HG03039 (cell line): ENCODE data around the gene ASB5.
"Not testable (repeated sequence)": the region's sequence is repeated elsewhere in the genome, so short reads cannot be mapped to it uniquely, and the experiment has no call there.

Experiments used
- ATAC-seq: cut with Tn5 transposase; IDR thresholded peaks from one replicate; pipeline ENCODE4 v1.9.1; 2021; ENCODE audit warnings: mild to moderate bottlenecking, moderate library complexity; ENCODE audit not compliant: unreplicated experiment

ASB5 gene

DNA sequence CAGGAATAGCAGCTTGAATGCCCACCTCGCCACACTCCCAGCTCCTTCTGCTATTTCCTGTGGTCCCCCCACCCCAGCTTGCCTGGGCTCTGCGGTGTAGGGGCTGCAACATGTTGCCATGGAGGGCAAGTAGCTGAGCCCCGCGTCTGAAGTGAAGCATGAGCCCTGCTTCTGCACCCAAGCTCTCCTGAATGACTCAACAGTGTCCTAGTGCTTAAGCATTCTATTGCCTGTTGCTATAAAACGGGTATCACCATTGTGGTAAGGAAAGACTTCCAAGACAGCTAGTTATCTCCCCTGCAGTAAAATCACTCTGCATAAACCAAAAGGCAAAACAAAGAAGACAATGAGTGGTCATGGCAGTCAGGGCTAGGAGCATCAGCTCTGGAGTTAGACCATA, 42.3 kb downstream of the ASB5 start:
- ATAC-seq: no peak

DNA sequence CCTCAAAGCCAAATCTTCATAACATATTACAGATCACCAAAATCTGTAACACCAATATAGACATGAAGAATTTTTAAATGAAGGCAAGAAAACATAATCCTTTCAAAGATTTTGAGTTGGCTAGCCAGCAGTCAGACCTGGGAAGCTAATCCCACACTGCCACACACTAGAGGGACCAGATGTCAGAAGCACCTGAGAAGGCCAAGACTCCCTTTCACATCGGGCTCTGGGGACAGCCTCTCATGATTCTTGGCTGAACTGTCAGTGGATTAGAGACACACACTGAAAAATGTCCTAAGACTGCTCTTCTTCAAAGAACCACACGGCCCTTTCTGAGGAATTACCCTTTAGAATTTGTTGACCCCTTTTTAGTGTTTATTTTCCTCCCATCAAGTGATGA, 45.5 kb downstream of the ASB5 start:
- no peak for ATAC-seq

DNA sequence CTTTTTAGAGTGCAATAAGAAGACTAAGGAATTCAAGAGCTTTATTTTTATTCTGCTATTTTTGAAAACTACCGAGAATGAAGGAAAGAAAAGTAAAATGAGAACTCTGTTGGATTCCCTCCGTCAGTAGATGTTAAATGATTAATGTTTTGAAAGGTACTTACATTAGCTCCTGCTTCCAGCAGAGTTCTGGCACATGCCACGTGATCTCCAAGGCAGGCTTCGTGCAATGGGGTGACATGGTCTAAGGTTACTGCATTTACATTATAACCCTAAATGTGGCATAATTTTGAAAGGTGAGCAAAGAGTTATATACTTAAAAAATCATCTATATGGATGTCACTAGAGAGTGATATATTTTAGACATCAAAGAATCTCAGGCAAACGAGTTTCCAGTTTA, 46.9 kb downstream of the ASB5 start:
- ATAC-seq: no peak

DNA sequence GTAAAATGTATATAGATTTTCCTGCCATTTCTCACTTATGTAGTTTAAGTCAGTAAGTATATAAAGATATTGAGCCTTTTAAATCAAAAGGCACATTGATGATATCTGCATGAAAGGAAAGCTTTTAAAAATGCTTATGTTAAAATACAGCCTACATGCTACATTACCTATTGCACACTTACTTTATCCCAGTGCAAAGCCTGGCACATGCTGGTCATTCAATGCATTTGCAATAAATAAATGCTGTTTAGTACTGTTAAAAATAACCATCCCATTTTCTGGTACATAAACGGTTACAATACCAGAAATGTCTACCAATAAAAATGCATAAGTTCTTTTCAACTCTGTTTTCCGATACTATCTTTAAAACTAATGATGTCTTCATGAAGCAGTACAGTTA, 51.5 kb downstream of the ASB5 start:
- no peak for ATAC-seq

DNA sequence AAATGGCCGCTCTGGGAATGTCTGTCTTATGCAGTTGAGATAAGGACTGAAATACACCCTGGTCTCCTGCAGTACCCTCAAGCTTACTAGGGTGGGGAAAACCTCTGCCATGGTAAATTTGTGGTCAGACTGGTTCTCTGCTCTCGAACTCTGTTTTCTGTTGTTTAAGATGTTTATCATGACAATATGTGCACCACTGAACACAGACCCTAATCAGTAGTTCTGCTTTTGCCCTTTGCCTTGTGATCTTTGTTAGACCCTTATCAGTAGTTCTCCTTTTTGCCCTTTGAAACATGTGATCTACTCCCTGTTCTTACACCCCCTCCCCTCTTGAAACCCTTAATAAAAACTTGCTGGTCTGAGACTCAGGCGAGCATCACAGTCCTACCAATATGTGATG, 56.7 kb downstream of the ASB5 start:
- ATAC-seq: not testable (repeated sequence)

DNA sequence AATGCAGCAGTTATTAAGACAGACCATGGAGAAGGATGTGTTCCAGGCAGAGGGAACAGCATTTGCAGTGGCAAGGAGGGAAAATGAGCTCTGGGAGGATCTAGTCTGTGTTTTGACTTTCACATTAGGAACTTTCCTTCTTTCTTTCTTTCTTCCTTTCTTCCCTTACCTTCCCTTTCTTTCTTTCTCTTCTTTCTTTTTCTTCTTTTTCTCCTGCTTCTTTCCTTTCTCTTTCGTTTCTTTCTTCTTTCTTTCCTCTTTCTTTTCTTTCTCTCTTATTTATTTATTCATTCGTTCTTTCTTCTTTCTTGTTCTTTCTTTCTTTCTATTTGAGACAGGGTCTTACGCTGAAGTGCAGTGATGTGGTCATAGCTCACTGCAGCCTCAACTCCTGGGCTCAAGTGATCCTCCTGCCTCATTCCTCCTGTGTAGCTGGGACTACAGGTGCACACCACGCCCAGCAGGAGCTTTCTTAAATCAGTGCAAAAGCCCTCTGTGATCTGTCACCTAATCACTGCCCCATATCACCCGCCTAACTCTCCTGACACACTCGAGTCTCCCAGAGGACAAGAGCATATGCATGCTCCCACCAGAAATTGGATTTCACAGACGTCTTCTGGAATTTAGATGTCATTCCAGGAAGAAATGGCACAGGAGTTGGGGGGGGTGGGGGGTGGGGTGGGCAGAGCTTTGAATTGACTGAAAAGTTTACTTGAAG, 58.3 kb downstream of the ASB5 start:
- no peak for ATAC-seq

DNA sequence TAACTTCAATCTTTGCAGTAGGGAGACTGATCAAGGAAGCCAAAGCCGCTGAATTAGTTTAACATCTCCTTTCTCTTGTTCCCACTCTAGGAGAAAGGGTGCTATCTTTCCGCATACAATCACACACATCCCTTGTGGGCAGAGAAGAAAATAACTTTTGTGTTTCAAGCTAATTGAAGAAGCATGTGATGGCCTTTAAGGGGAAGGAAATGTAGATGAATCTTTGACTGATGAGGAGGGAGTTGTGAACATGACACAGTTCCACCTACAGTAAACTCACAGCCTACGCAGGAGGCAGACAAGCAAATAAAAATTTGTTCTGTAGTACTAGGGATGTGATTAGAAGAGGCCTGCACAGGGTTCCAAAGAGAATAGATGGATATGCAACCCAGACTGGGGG, 58.9 kb downstream of the ASB5 start:
- ATAC-seq: no peak

DNA sequence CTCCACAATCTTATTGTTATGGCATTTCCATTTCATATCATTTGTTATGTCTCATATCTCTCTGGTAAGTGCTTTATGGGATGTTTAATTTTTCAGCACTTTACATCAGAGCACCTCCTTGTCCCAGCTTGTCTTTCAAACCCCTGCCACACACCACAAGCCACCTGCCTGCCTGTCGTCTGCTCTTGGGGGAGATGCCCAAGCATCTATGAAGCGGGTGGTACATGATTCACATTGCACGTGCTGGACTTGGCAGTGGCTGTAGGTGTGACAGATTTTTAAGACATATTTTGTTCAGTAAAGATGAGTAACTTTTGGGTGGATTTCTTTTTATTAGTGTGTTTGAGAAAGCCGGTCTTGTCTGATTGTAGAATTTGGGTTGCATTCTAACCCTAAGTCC, 59.5 kb downstream of the ASB5 start:
- ATAC-seq: no peak

DNA sequence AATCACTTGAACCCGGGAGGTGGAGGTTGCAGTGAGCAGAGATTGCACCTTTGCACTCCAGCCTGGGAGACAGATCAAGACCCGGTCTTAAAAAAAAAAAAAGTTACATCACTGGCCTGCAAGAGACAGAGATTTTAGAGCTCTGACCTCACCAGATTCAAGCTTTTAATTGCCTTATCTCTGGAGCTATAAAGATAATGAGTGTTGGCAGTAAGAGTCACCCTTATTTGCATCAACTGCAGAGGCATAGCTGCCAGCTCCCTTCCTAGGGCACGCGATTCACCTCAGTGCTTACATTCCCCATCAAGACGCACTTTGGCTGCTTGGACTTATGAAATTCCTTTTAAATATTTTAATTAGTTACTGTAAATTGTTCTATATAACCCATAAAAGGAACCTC, 61.2 kb downstream of the ASB5 start:
- no peak for ATAC-seq

DNA sequence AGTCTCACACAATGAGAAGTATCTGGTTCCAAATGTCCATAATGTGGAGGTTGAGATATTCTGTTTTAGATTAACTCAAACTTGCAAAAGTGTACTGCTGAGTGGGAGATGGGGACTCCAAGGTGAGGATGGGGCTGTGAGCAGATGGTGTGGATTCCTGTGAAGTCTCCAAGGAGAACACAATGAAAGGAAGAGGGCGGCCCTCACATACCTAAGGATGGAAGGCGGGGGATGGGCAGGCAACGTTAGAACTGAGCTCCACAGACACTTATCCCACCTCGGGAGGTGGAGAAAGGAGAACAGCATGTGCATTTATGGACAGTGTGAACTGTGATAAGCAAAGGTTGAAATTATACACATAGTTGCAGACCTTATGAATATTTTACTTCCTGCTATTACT, 63.7 kb downstream of the ASB5 start:
- ATAC-seq: no peak

DNA sequence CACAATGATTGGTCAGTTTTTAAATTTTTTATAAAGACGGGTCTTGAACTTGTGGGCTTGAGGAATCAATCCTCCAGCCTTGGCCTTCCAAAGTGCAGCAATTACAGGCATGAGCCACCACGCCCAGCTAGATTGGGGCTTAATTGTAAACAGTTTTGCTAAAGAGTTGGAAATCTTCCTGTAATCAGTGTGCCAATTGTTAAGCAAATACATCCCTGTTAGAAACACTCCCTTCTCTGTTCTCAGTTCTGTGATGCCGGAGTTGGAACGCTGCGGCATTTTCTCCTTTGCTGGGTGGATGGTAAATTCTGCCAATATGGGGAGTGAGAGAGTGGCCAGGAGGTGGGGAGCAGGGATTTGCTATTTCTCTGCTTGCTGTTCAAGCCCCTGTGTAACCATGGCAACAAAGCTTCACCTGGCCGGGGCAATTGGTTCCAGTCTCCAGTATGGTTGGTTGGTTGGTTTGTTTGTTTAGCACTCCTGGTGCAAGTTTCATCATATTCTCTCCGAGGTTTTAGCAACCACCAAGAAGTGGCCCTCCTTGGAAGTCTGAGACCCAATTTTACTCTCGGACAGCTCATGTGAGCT, 70.6 kb downstream of the ASB5 start:
- ATAC-seq: no peak

DNA sequence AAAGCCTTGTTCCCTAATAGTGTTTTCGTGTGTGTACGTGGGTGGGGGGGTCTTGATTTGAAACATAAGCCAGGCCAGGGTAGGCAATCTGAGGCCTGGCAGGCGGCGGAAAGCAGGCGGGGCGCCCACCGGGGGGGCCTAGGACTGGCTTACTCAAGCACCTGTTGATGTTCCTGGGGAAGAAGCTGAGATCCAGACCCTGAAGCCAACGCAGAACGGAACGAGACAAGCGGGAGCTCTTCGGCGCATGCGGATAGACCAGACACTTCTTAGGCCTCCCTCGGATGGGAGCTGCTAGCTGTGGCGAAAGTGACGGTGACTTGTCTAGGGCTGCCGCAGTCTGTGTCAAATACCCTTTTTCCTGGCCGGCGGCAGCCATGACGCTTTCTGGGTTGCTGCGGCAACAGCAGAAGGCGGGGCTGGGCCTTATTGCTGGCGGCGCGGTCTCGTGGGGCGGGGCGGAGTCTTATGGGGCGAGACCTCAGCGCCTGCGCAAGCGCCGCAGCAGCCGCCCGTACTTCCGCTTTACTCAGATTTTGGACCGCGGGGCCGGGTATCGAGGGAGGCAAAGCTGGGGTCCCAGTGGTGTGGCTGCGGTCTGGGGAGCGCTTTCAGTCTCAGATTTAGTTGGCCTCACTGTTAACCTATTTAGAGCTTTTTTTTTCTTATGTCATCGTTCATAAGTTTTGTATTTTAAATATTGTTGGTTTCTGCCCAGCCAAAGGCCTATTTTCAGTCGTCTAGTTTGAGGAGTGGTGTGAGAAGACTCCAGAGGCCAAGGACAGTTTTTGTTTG, 73.6 kb downstream of the ASB5 start, which contains the start of gene SPATA4:
TSS of gene SPATA4 (minus strand) at position 402 of the 795 bp plus-strand sequence. CDS start at position 379, 23 bp downstream.
- peak; percentile 99 for ATAC-seq

DNA sequence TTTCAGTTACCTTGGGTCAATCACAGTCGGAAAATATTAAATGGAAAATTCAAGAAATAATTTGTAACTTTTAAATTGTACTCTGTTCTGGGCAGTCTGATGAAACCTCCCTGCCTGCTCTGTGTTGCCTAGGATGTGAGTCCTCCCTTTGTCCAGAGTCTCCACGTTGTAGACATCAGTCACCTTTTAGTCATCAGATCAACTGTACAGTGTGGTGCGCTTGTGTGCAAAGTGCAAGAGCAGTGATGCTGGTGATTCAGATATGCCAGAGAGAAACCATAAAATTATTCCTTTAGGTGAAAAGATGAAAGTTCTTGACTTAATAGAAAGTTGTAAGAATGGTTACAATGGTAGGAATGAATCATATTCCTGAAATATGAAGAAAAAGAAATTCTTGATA, 75.1 kb downstream of the ASB5 start:
- ATAC-seq: no peak

DNA sequence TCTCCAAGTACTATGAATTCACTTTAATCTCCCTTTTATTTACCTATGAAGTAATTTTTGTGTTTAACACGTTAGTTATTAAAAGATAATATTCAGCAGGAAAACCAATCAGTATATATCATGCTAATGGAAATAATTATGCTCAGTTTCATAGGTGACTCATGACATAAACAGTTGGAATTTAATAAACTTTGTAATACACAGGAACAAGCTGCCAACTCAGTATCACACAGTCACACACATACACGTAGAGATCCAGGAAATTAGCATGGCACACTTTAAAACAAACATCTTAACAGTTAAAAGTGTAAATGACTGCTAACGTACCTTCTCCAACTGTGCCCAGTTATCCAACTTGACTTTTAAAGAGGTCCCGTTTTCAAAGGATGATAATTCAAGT, 75.9 kb downstream of the ASB5 start:
- no peak for ATAC-seq

DNA sequence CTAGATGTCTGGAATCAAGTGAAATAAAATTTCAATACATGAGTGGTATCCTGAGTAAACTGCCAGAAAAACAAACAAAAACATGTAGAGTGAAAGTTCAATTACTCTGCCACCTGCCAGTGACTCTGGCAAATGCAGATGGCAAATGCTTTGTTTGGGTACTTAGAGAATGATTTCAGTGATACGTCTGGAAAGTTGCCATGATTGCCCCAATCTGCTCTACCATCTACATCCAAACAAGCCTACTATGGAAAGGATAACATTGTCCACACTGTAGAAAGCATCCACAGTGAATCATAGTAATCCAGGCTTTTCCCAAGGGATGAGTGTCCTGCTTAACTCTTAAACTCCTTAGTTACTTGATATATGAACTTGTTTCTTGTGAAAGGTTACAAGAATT, 77.0 kb downstream of the ASB5 start:
- ATAC-seq: no peak

DNA sequence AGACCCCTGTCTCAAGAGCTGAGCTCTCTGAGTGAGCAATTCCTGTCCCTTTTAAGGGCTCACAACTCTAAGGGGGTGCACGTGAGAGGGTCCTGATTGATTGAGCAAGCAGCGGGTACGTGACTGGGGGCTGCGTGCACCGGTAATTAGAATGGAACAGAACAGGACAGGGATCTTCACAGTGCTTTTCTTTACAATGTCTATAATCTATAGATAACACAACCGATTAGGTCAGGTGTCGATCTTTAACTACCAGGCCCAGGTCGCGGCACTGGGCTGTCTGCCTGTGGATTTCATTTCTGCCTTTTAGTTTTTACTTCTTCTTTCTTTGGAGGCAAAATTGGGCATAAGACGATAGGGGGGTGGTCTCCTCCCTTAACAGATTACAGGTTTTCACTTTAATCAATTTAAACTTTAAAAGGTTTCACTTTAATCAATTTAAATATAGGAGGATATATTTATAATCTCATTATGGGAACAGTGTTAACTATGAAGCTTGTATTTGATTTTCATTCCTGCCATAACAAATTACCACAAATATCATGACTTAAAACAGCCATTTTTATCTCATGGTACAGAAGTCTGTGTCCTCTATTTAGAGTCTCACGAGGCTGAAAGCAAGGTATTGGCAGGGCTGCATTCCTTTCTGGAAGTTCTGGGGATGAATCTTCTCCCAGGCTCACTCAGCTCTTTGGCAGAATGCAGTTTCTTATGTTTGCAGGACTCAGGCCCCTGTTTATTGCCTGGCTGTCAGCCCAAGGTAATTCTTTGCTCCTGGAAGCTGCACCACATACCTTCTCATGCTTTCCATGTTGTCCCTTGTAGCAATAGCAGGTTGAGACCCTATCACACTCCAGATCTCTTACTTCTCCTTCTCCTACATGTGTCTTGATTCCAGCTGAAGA, 78.9 kb downstream of the ASB5 start:
- ATAC-seq: no peak

DNA sequence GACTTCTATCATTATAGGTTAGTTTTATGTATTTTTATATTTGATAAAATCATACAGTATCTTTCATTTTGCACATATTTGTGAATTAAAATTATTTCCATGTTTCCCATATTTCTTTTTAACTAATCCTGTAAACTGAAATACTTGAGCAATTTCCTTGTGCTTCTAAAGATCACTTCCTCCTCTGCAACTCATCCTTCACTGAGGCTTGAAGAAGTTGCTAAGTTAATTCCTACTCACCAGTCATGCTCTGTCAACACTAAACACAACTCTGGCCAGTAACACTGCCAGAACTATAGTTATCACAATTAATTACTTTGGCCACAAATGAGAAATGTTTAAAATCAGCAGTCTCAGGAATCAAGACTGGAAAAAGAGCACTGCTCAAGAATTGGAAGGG, 80.4 kb downstream of the ASB5 start:
- no peak for ATAC-seq

DNA sequence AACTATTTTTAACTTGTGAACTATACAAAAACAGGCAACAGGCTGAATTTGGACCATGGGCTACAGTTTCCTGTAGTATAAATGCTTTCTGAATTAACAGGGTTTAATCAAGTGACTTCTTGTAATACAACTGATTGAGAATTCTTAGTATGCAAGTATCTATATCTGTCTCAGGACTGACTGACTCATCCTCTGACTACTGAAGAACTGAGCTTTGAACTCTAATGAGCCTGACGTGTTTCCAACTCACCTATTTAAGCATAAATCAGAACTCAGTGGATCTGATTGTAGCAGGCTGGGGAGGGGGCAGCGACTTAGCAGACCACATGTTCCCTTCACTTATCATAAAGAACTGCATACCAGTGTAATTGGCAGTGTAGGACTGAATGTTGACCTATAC, 81.4 kb downstream of the ASB5 start:
- no peak for ATAC-seq

DNA sequence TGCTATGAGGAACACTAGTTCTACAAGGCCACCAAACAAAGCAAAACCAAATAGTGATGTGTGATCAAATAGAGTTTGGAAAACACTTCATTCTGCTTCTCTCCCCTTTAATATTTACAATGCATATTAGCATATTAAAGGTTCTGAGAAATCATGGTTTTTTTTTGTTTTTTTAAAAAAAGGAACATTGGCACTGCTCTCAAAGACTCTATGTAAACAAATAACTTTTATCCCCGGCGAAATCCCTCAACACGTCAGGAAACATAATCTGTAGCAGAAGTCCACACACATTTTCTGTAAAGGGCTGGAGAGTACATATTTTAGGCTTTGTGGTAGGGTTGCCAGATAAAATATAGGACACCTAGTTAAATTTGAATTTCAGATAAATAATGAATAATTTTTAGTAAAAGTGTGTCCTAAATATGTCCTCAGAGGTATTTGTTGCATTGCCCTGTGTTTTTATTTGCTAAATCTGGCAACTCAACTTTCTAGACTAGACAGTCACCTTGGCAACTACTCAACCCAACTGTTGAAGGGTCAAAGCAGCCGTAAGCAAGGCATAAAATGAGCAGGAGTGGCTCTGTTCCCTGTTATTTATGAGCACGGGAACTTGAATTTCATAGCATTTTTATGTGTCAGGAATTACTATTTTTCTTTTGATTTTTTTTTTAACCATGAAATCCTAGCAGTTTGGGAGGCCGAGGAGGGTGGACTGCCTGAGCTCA, 82.2 kb downstream of the ASB5 start:
- ATAC-seq: no peak

DNA sequence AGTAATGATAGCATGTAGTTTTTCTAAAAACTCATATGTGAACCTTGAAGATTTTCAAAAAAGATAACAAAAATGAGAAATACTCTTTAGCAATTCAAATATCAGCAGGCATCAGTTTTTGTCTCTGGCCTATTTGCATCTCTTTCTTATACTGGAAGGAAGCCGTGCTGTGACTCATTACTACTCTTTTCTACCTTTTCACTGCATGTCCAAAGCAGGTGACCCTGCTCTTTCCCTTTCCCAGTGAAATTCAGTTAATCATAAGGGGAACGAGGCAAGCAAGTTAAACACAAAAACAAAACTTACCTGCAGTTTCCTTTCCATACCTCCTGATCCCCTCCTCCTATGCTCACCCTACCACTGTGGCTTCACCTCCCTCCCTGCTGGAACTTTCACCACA, 83.0 kb downstream of the ASB5 start:
- peak; percentile 50 for ATAC-seq
